Stimulated activated CD4-positive, alpha-beta T cell treated with anti-CD3 and anti-CD28 coated beads, Interleukin-12 subunit alpha, Interleukin-12 subunit beta, amount 100 ng/mL, for 48 hours (primary cell): ENCODE measurements around the gene ANKRD11.
A peak's percentile ranks its signal among the peaks of the same experiment; 100 is the strongest.
"Not testable (repeated sequence)": the region's sequence is repeated elsewhere in the genome, so short reads cannot be mapped to it uniquely, and the experiment has no call there.

ENCODE experiments used
- DNase-seq, 3 donors: peaks; one replicate each; pipeline ENCODE4 v3.0.0-alpha.2; 2020; ENCODE audit warnings: low read depth in 2 of 3, low spot score in 1 of 3

Gene ANKRD11

GRCh38 chr16:89248196-89248982, 242.0 kb downstream of the ANKRD11 start:
- no peak for DNase-seq

- DNase-seq: not testable (repeated sequence)
These were observed 242.7 kb downstream of the ANKRD11 start for GRCh38 chr16:89247734-89248075.

GRCh38 chr16:89246903-89247733, 243.2 kb downstream of the ANKRD11 start:
- DNase-seq: peak; percentile 93 to 99 (median 95)

GRCh38 chr16:89246383-89246902, 243.9 kb downstream of the ANKRD11 start:
- no peak for DNase-seq

- DNase-seq: no peak
These were observed 245.6 kb downstream of the ANKRD11 start for GRCh38 chr16:89244754-89245153.

- not testable (repeated sequence) for DNase-seq
These were observed 246.1 kb downstream of the ANKRD11 start for GRCh38 chr16:89244264-89244663.

GRCh38 chr16:89243664-89244063, 246.7 kb downstream of the ANKRD11 start:
- DNase-seq: no peak

- DNase-seq: no peak
These were observed 247.6 kb downstream of the ANKRD11 start for GRCh38 chr16:89242795-89243200.

GRCh38 chr16:89241187-89242007, 249.0 kb downstream of the ANKRD11 start:
- DNase-seq: peak; percentile 50 to 62 (median 59)

GRCh38 chr16:89237733-89238132, 252.6 kb downstream of the ANKRD11 start:
- no peak for DNase-seq

- no peak for DNase-seq
These were observed 256.5 kb downstream of the ANKRD11 start for GRCh38 chr16:89233678-89234490.

- no peak for DNase-seq
These were observed 258.3 kb downstream of the ANKRD11 start for GRCh38 chr16:89232107-89232506.

- no peak for DNase-seq
These were observed 260.1 kb downstream of the ANKRD11 start for GRCh38 chr16:89230255-89230654.

- no peak for DNase-seq
These were observed 265.7 kb downstream of the ANKRD11 start for GRCh38 chr16:89224665-89225064.

- no peak for DNase-seq
These were observed 267.4 kb downstream of the ANKRD11 start for GRCh38 chr16:89222931-89223330.

- no peak for DNase-seq
These were observed 268.8 kb downstream of the ANKRD11 start for GRCh38 chr16:89221604-89222003.

- no peak for DNase-seq
These were observed 271.0 kb downstream of the ANKRD11 start for GRCh38 chr16:89219365-89219764.
